HG02678 (cell line): ENCODE measurements around the gene ISCU.
A peak's percentile ranks its signal among the peaks of the same experiment; 100 is the strongest.
"Not testable (repeated sequence)": the region's sequence is repeated elsewhere in the genome, so short reads cannot be mapped to it uniquely, and the experiment has no call there.

Experiments
- ATAC-seq: cut with Tn5 transposase; IDR thresholded peaks from one replicate; pipeline ENCODE4 v1.9.1; 2021; ENCODE audit warnings: mild to moderate bottlenecking, moderate library complexity; ENCODE audit not compliant: unreplicated experiment

ISCU gene

GRCh38 chr12:108616941-108617858, 54.8 kb downstream of the ISCU start:
- ATAC-seq, result peak; percentile 79

DNA sequence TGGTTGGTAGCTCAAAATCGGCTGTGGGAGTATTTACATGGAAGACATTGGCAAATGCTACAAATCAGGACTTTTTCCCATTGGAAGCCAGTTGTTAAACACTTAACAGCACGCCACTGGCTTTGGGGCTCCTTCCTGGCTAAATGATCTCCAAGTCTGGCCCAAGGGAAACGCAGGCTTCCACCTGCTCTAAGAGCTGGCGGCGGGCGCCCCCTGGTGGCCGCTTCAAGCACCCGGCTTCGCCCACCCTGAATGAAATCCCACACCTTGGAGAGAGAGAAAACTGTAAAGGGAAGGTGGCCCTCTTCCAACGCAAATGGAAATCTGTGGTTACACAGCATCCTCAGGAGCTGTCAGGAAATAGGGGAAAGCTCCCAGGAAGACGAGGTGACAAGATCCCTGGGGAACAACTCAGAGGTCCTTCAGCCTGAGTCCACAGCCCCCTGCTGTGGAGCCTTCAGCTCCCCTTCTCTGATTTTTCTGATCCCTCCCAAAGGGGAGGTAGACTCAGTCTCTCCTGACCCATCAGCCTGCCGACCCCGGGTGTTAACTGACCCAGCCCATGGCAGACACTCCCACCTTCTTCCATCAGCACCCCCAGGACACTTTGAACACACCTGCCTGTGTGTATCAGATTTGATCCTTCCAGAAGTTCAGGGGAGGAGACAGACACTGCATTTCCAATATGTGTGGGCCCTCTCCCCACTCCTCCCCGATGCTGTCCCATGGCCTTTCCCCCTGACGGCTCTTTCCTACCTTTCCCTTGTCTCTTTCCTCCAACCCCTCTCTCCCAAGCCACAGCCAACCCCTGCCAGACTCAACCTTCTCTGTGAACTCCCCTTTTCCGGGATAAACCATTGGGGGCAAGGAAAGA, 55.9 kb downstream of the ISCU start:
- ATAC-seq, result peak; percentile 45

DNA sequence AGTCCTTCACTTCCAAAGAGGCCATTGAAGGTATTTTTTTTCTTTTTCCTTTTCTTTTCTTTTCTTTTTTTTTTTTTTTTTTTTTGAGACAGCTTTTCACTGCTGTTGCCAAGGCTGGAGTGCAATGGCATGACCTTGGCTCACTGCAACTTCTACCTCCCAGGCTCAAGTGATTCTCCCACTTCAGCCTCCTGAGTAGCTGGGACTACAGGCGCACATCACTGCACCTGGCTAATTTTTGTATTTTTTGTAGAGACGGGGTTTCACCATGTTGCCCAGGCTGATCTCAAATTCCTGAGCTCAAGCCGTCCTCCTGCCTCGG, 56.5 kb downstream of the ISCU start:
- not testable (repeated sequence) for ATAC-seq
